ENCODE measurements around the gene REV3L. TPM values are rescaled to one million over a fixed set of nuclear protein-coding genes. Genes with fewer than 3 reads are reported as not detected.

REV3L gene
- total RNA-seq, 1 experiment from 2014 or later = 5.7 TPM

- TF ChIP-seq PREB (CRISPR knock-in tag; IDR thresholded peaks at IDR 0.05; ENCODE audit: borderline replicate concordance) (no peak), ZNF232 (CRISPR knock-in tag; IDR thresholded peaks at IDR 0.05) (no peak), ZNF671 (CRISPR knock-in tag; IDR thresholded peaks at IDR 0.05) (no peak), HMGXB4 (CRISPR knock-in tag; IDR thresholded peaks at IDR 0.05) (no peak), ZNF425 (CRISPR knock-in tag; conservative IDR thresholded peaks at IDR 0.05) (no peak), ZNF396 (CRISPR knock-in tag; IDR thresholded peaks at IDR 0.05; ENCODE audit: borderline replicate concordance) (no peak), ZNF512 (CRISPR knock-in tag; IDR thresholded peaks at IDR 0.05; ENCODE audit: borderline replicate concordance) (no peak), CREB1 (CRISPR knock-in tag; IDR thresholded peaks at IDR 0.05) (no peak), AR (CRISPR knock-in tag; IDR thresholded peaks at IDR 0.05) (no peak), JAZF1 (CRISPR knock-in tag; IDR thresholded peaks at IDR 0.05) (no peak), MXD4 (CRISPR knock-in tag; IDR thresholded peaks at IDR 0.05; ENCODE audit: borderline replicate concordance) (no peak), ZNF416 (CRISPR knock-in tag; IDR thresholded peaks at IDR 0.05) (no peak), ESRRA (CRISPR knock-in tag; IDR thresholded peaks at IDR 0.05; ENCODE audit: borderline replicate concordance) (no peak)
Measured at GRCh38 chr6:111267764-111268333, 215.2 kb downstream of the REV3L start (continued).

DNA sequence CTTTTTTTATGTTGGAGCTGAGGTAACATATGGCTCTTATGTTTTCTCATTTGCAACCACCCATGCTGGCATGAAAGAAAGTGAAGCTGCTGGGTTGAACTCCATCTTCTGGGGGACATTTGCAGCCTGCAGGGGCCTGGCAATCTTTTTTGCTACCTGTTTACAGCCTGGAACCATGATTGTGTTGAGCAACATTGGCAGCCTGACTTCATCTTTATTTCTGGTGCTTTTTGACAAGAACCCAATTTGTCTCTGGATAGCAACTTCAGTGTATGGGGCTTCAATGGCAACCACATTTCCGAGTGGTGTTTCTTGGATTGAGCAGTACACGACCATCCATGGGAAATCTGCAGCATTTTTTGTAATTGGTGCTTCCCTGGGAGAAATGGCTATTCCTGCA, 216.7 kb downstream of the REV3L start:
- DNase-seq (ENCODE audit: low spot score) (no peak), ATAC-seq (no peak)
- H3K36me3 Mint-ChIP-seq = peaks cover 62% of the 10 kb centered on the region
- no peaks in the 10 kb centered on the region for H3K27me3 Mint-ChIP-seq (ENCODE audit: low read depth)
- H3K9me3 Mint-ChIP-seq = no peaks in the 10 kb centered on the region
- no peak overlapping the region for H3K4me3 Mint-ChIP-seq
- H3K4me1 Mint-ChIP-seq = no peaks in the 10 kb centered on the region
- ChIA-PET POLR2A (no interaction called here), CTCF (no interaction called here)
- H3K27ac Mint-ChIP-seq = no peak overlapping the region
- TF ChIP-seq CBFB (CRISPR knock-in tag; IDR thresholded peaks at IDR 0.05; ENCODE audit: low read depth) (no peak), ZNF425 (CRISPR knock-in tag; conservative IDR thresholded peaks at IDR 0.05) (no peak), ZNF138 (CRISPR knock-in tag; conservative IDR thresholded peaks at IDR 0.05) (no peak), ZNF423 (CRISPR knock-in tag; IDR thresholded peaks at IDR 0.05) (no peak), ZBTB43 (CRISPR knock-in tag; IDR thresholded peaks at IDR 0.05) (no peak), HMGA2 (CRISPR knock-in tag; IDR thresholded peaks at IDR 0.05) (no peak), MAX (CRISPR knock-in tag; IDR thresholded peaks at IDR 0.05) (no peak), ETV6 (CRISPR knock-in tag; IDR thresholded peaks at IDR 0.05) (no peak)
- TF ChIP-seq, protein P1, sequence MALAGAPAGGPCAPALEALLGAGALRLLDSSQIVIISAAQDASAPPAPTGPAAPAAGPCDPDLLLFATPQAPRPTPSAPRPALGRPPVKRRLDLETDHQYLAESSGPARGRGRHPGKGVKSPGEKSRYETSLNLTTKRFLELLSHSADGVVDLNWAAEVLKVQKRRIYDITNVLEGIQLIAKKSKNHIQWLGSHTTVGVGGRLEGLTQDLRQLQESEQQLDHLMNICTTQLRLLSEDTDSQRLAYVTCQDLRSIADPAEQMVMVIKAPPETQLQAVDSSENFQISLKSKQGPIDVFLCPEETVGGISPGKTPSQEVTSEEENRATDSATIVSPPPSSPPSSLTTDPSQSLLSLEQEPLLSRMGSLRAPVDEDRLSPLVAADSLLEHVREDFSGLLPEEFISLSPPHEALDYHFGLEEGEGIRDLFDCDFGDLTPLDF (CRISPR knock-in tag; IDR thresholded peaks at IDR 0.05) = no peak

Data from WTC11 (cell line).